Natural killer cell (primary cell): Measurements from ENCODE around the gene CDC42EP1. TPM values are rescaled to one million over a fixed set of nuclear protein-coding genes. Genes with fewer than 3 reads are reported as not detected.

Experiments used
- ATAC-seq, 3 donors: fragments of 150-1000 bp in 2 of 3; fragments of 200-7000 bp in 1 of 3; cut with Tn5 transposase; 1 replicate in 1 of 3; 2 replicates in 2 of 3; pipeline ENCODE4 v1.10.0; 2021; ENCODE audit warnings: mild to moderate bottlenecking in 2 of 3, moderate library complexity in 2 of 3
- DNase-seq, 2 donors: peaks; one replicate each; pipeline versions ENCODE4 v3.0.0 to v3.0.0-alpha.2; 2013 to 2021; ENCODE audit warnings: mixed read lengths in 1 of 2
- H3K27ac ChIP-seq: one replicate; pipeline ENCODE4 v1.5.1; 2013; ENCODE audit warnings: mild to moderate bottlenecking, low read length
- H3K27me3 ChIP-seq: one replicate; pipeline ENCODE4 v1.6.1; 2013; ENCODE audit warnings: low read length; ENCODE audit not compliant: control insufficient read depth, insufficient read depth
- H3K36me3 ChIP-seq: one replicate; pipeline ENCODE4 v1.6.1; 2013; ENCODE audit warnings: low read length; ENCODE audit not compliant: control insufficient read depth, insufficient read depth
- H3K4me1 ChIP-seq: one replicate; pipeline ENCODE4 v1.6.1; 2013; ENCODE audit warnings: low read length; ENCODE audit not compliant: control insufficient read depth, insufficient read depth
- H3K4me3 ChIP-seq: one replicate; pipeline ENCODE4 v1.5.1; 2013; ENCODE audit warnings: low read length
- H3K9me3 ChIP-seq: one replicate; pipeline ENCODE4 v1.6.1; 2013; ENCODE audit warnings: low read length; ENCODE audit not compliant: control insufficient read depth, insufficient read depth
- H3K27ac Mint-ChIP-seq, 2 donors: one replicate each; pipeline ENCODE4 v1.8.0; 2022; ENCODE audit warnings: mild to moderate bottlenecking in 2 of 2, mixed read lengths in 2 of 2, moderate library complexity in 1 of 2
- H3K27me3 Mint-ChIP-seq, 2 donors: one replicate each; pipeline ENCODE4 v1.8.0; 2022; ENCODE audit warnings: low read depth in 2 of 2, mixed read lengths in 2 of 2
- H3K36me3 Mint-ChIP-seq: one replicate; pipeline ENCODE4 v1.8.0; 2022; ENCODE audit warnings: mixed read lengths
- H3K4me1 Mint-ChIP-seq, 2 donors: one replicate each; pipeline ENCODE4 v1.8.0; 2022; ENCODE audit warnings: mixed read lengths in 2 of 2
- H3K4me3 Mint-ChIP-seq: one replicate; pipeline ENCODE4 v1.8.0; 2022; ENCODE audit warnings: mild to moderate bottlenecking, moderate library complexity, mixed read lengths
- H3K9me3 Mint-ChIP-seq, 2 donors: one replicate each; pipeline ENCODE4 v1.8.0; 2022; ENCODE audit warnings: mixed read lengths in 2 of 2
- WGBS: methylation state at CpG from one replicate; pipeline ENCODE4 v1.1.7; 2013; ENCODE audit warnings: missing lambda C conversion rate; ENCODE audit not compliant: insufficient coverage; 5-methylcytosine and 5-hydroxymethylcytosine counted together
- intact Hi-C: fragments of 100-400 bp; cut with micrococcal nuclease; formaldehyde crosslinking; loops from one replicate; pipeline ENCODE4 v1.14.2; 2022
- total RNA-seq, 4 donors: library from RNA; stranded (reverse); fragments of 120-200 nt in 1 of 4; gene quantifications; one replicate each; pipeline versions ENCODE4 v1.2.3 to v1.2.4, GENCODE V29; 2013 to 2022
- TF ChIP-seq, protein P1 (sequence below): fragments of 200-600 bp; IDR thresholded peaks from one replicate; pipeline ENCODE4 v1.8.0; 2022; ENCODE audit warnings: antibody characterized with exemption

The CDC42EP1 gene
- total RNA-seq, 3 donors from 2014 or later (not counting 1 experiment from before 2014, with no cell fraction given): 0.27 to 0.78 TPM; not detected in 1

- H3K9me3 Mint-ChIP-seq: no peaks in the 10 kb centered on the region
- no peaks in the 10 kb centered on the region for H3K36me3 Mint-ChIP-seq
- no peak for DNase-seq
- WGBS: 92% methylated on average over 7 of the region's 7 CpGs
- ATAC-seq: no peak
- H3K27me3 Mint-ChIP-seq: peaks cover 0 to 28% of the 10 kb centered on the region in 2 donors
- Histone ChIP-seq H3K36me3 (no peaks in the 10 kb centered on the region), H3K27me3 (peaks cover 11% of the 10 kb centered on the region), H3K4me1 (peaks cover 55% of the 10 kb centered on the region), H3K4me3 (no peak overlapping the region), H3K9me3 (no peaks in the 10 kb centered on the region), H3K27ac (no peak overlapping the region)
- no peak overlapping the region for H3K4me3 Mint-ChIP-seq
- H3K4me1 Mint-ChIP-seq: peaks cover 7 to 37% of the 10 kb centered on the region in 2 donors
- no peak overlapping the region for H3K27ac Mint-ChIP-seq
- TF ChIP-seq, protein P1, sequence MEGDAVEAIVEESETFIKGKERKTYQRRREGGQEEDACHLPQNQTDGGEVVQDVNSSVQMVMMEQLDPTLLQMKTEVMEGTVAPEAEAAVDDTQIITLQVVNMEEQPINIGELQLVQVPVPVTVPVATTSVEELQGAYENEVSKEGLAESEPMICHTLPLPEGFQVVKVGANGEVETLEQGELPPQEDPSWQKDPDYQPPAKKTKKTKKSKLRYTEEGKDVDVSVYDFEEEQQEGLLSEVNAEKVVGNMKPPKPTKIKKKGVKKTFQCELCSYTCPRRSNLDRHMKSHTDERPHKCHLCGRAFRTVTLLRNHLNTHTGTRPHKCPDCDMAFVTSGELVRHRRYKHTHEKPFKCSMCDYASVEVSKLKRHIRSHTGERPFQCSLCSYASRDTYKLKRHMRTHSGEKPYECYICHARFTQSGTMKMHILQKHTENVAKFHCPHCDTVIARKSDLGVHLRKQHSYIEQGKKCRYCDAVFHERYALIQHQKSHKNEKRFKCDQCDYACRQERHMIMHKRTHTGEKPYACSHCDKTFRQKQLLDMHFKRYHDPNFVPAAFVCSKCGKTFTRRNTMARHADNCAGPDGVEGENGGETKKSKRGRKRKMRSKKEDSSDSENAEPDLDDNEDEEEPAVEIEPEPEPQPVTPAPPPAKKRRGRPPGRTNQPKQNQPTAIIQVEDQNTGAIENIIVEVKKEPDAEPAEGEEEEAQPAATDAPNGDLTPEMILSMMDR: no peak
- intact Hi-C loops: no loop called here
Measured at GRCh38 chr22:37542959-37543358, 17.3 kb upstream of the CDC42EP1 start.

DNA sequence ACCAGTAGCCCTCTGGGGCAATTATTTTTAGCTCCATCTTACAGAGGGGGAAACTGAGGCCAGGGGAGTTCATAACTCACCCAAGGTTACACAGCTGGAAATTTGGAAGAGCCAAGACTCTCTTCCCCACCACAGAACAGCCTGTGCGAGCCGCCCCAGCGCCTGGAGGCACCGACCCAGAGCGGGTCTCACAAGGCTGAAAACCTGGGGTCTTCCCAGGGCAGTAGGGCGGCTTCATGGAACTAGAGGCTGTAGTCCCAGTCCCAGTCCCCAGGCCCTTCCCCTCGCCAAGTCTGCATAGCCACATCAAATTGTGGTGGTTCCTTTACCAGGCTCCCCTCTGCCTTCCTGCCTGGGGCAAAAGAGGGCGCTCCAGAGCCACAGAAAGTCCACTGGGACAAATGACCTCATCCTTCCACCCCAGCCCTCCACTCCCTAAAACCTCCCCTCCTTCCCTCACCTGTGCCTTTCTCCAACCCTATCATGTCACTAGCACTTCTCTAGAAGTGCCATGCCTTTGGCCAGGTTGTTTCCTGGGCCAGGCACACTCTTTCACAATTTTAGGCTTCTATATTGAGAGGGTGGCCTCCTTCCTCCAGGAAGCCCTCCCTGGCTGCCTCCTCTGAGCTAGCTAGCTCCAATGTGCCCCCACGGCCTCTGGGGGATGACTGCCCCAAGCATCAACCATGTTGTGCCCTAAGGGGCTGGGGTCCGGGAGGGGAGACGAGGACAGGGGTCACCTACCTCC, 15.2 kb upstream of the CDC42EP1 start:
- intact Hi-C loops: no loop called here
- peak; percentile 42 to 68 for DNase-seq

GRCh38 chr22:37545703-37546436, 14.4 kb upstream of the CDC42EP1 start:
- H3K4me1 ChIP-seq: peaks cover 29% of the 10 kb centered on the region
- H3K4me3 ChIP-seq: no peak overlapping the region
- peaks cover 0 to 17% of the 10 kb centered on the region in 2 donors for H3K27me3 Mint-ChIP-seq
- no peaks in the 10 kb centered on the region for H3K36me3 Mint-ChIP-seq
- no peaks in the 10 kb centered on the region for H3K9me3 ChIP-seq
- no peak overlapping the region for H3K4me3 Mint-ChIP-seq
- H3K9me3 Mint-ChIP-seq: no peaks in the 10 kb centered on the region
- peak overlapping the region in 1 of 2 donors; percentile 60 for H3K27ac Mint-ChIP-seq
- peaks cover 2% of the 10 kb centered on the region for H3K27me3 ChIP-seq
- no peaks in the 10 kb centered on the region for H3K36me3 ChIP-seq
- H3K4me1 Mint-ChIP-seq: peaks cover 0 to 17% of the 10 kb centered on the region in 2 donors
- H3K27ac ChIP-seq: no peak overlapping the region
- WGBS: 25% methylated on average over 28 of the region's 28 CpGs
- TF ChIP-seq, protein P1: no peak
- intact Hi-C loops: no loop called here
- DNase-seq: no peak
- ATAC-seq: no peak

More for the DNA sequence above, 15.2 kb upstream of the CDC42EP1 start:
- no peaks in the 10 kb centered on the region for H3K36me3 ChIP-seq
- TF ChIP-seq, protein P1: peak; percentile 19
- ATAC-seq: peak; percentile 39 to 74 (median 65)
- no peaks in the 10 kb centered on the region for H3K9me3 Mint-ChIP-seq
- peaks cover 0 to 25% of the 10 kb centered on the region in 2 donors for H3K4me1 Mint-ChIP-seq
- H3K27ac ChIP-seq: no peak overlapping the region
- H3K27ac Mint-ChIP-seq: no peak overlapping the region
- H3K27me3 ChIP-seq: peaks cover 6% of the 10 kb centered on the region
- H3K9me3 ChIP-seq: no peaks in the 10 kb centered on the region
- 47% methylated on average over 11 of the region's 11 CpGs for WGBS
- peaks cover 33% of the 10 kb centered on the region for H3K4me1 ChIP-seq
- no peak overlapping the region for H3K4me3 ChIP-seq
- H3K4me3 Mint-ChIP-seq: no peak overlapping the region
- H3K36me3 Mint-ChIP-seq: no peaks in the 10 kb centered on the region
- H3K27me3 Mint-ChIP-seq: peaks cover 0 to 24% of the 10 kb centered on the region in 2 donors
